Measurements from ENCODE around the gene PRPF8.

The PRPF8 gene

GRCh38 chr17:1617620-1618174 lies 67.0 kb downstream of the PRPF8 start:
- H2AFZ ChIP-seq (ENCODE audit: insufficient read depth, low read length, poor library complexity), result no peak overlapping the region
- no CpG with 5 or more reads among the region's 20 CpGs for WGBS (ENCODE audit: extremely low coverage, insufficient coverage, insufficient read length)

GRCh38 chr17:1616101-1616500 lies 68.6 kb downstream of the PRPF8 start:
- peaks cover 27 to 30% of the 10 kb centered on the region in 2 experiments for H3K36me3 ChIP-seq (ENCODE audit: control insufficient read depth in 1 of 2, insufficient read depth in 2 of 2, low read length in 2 of 2)
- H2BK5ac ChIP-seq (ENCODE audit: low read depth, low read length, poor library complexity), result no peak overlapping the region
- DNase-seq, result no peak
- H3K4me1 ChIP-seq (ENCODE audit: control insufficient read depth in 1 of 2, insufficient read depth in 2 of 2, low read length in 2 of 2), result peaks cover 8 to 12% of the 10 kb centered on the region in 2 experiments
- no peak overlapping the region for H4K91ac ChIP-seq (ENCODE audit: low read depth, low read length)
- no peak overlapping the region for H3K9ac ChIP-seq (ENCODE audit: low read length)
- H3K79me2 ChIP-seq (ENCODE audit: control insufficient read depth, insufficient read depth, low read length, poor library complexity), result peaks cover 3% of the 10 kb centered on the region
- H3K4ac ChIP-seq (ENCODE audit: low read depth, low read length), result no peak overlapping the region
- H3K4me2 ChIP-seq (ENCODE audit: low read length), result no peak overlapping the region
- no peak overlapping the region for H2BK120ac ChIP-seq (ENCODE audit: insufficient read depth, low read length, poor library complexity)
- WGBS (ENCODE audit: extremely low coverage, insufficient coverage, insufficient read length), result no CpG with 5 or more reads among the region's 13 CpGs
- H2AK5ac ChIP-seq (ENCODE audit: low read length), result no peak overlapping the region
- no peaks in the 10 kb centered on the region for H3K27me3 ChIP-seq (ENCODE audit: insufficient read depth, low read length)
- H3K27ac ChIP-seq (ENCODE audit: low read depth, low read length), result no peak overlapping the region
- H3K79me1 ChIP-seq (ENCODE audit: low read length), result peaks cover 12% of the 10 kb centered on the region
- H4K8ac ChIP-seq (ENCODE audit: low read depth, low read length), result no peak overlapping the region
- no peak overlapping the region for H3K4me3 ChIP-seq (ENCODE audit: low read depth, low read length)
- H3K23ac ChIP-seq (ENCODE audit: low read length), result no peak overlapping the region
- H3K14ac ChIP-seq (ENCODE audit: low read length), result no peak overlapping the region
- no peak overlapping the region for H4K12ac ChIP-seq (ENCODE audit: low read depth, low read length)
- H2BK12ac ChIP-seq (ENCODE audit: low read length), result no peak overlapping the region
- H2AFZ ChIP-seq (ENCODE audit: insufficient read depth, low read length, poor library complexity), result no peak overlapping the region
- no peaks in the 10 kb centered on the region for H3K9me3 ChIP-seq (ENCODE audit: insufficient read depth, low read depth, low read length)
- H3K18ac ChIP-seq (ENCODE audit: low read length), result no peak overlapping the region

More at GRCh38 chr17:1617620-1618174, 67.0 kb downstream of the PRPF8 start:
- Histone ChIP-seq H4K91ac (ENCODE audit: low read depth, low read length) (no peak overlapping the region), H3K79me2 (ENCODE audit: control insufficient read depth, insufficient read depth, low read length, poor library complexity) (peaks cover 4% of the 10 kb centered on the region), H3K27ac (ENCODE audit: low read depth, low read length) (no peak overlapping the region), H3K4me3 (ENCODE audit: low read depth, low read length) (no peak overlapping the region), H3K23ac (ENCODE audit: low read length) (no peak overlapping the region), H2BK120ac (ENCODE audit: insufficient read depth, low read length, poor library complexity) (no peak overlapping the region), H3K18ac (ENCODE audit: low read length) (no peak overlapping the region), H3K4me1 (ENCODE audit: control insufficient read depth in 1 of 2, insufficient read depth in 2 of 2, low read length in 2 of 2) (peaks cover 12 to 18% of the 10 kb centered on the region in 2 experiments), H3K36me3 (ENCODE audit: control insufficient read depth in 1 of 2, insufficient read depth in 2 of 2, low read length in 2 of 2) (peaks cover 22 to 30% of the 10 kb centered on the region in 2 experiments), H2AK5ac (ENCODE audit: low read length) (no peak overlapping the region), H4K8ac (ENCODE audit: low read depth, low read length) (no peak overlapping the region), H3K9me3 (ENCODE audit: insufficient read depth, low read depth, low read length) (no peaks in the 10 kb centered on the region), H3K27me3 (ENCODE audit: insufficient read depth, low read length) (no peaks in the 10 kb centered on the region), H3K4ac (ENCODE audit: low read depth, low read length) (no peak overlapping the region), H2BK12ac (ENCODE audit: low read length) (no peak overlapping the region), H3K14ac (ENCODE audit: low read length) (no peak overlapping the region), H2BK5ac (ENCODE audit: low read depth, low read length, poor library complexity) (no peak overlapping the region), H3K4me2 (ENCODE audit: low read length) (no peak overlapping the region), H3K9ac (ENCODE audit: low read length) (no peak overlapping the region), H4K12ac (ENCODE audit: low read depth, low read length) (no peak overlapping the region), H3K79me1 (ENCODE audit: low read length) (peaks cover 16% of the 10 kb centered on the region)
- peak; percentile 74 to 76 for DNase-seq

DNA sequence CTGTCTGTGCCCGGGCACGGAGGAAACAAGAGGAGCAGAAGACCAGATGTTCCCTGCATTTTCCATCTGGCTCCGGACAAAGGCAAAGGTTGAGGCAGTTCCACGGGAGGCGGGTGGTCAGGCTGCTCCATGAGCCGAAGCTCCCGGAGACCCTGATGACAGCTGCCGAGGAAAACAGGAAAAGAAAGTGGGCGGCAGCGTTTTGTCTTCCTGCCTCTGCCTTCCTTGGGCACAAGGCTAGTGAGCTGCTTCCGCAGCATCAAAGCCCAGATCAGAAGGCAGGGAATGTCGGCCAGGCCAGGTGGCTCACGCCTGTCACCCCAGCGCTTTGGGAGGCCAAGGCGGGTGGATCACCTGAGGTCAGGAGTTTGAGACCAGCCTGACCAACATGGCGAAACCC lies 72.3 kb downstream of the PRPF8 start:
- no peak overlapping the region for H2BK120ac ChIP-seq (ENCODE audit: insufficient read depth, low read length, poor library complexity)
- H3K4me2 ChIP-seq (ENCODE audit: low read length), result no peak overlapping the region
- no CpG with 5 or more reads among the region's 16 CpGs for WGBS (ENCODE audit: extremely low coverage, insufficient coverage, insufficient read length)
- no peak overlapping the region for H3K27ac ChIP-seq (ENCODE audit: low read depth, low read length)
- no peak overlapping the region for H2AFZ ChIP-seq (ENCODE audit: insufficient read depth, low read length, poor library complexity)
- no peak overlapping the region for H3K4me3 ChIP-seq (ENCODE audit: low read depth, low read length)
- H3K9ac ChIP-seq (ENCODE audit: low read length), result no peak overlapping the region
- no peaks in the 10 kb centered on the region for H3K79me1 ChIP-seq (ENCODE audit: low read length)
- no peak overlapping the region for H3K4ac ChIP-seq (ENCODE audit: low read depth, low read length)
- H4K91ac ChIP-seq (ENCODE audit: low read depth, low read length), result no peak overlapping the region
- H2BK5ac ChIP-seq (ENCODE audit: low read depth, low read length, poor library complexity), result no peak overlapping the region
- H3K9me3 ChIP-seq (ENCODE audit: insufficient read depth, low read depth, low read length), result no peaks in the 10 kb centered on the region
- peaks cover under 1 to 5% of the 10 kb centered on the region in 2 experiments for H3K4me1 ChIP-seq (ENCODE audit: control insufficient read depth in 1 of 2, insufficient read depth in 2 of 2, low read length in 2 of 2)
- no peaks in the 10 kb centered on the region for H3K79me2 ChIP-seq (ENCODE audit: control insufficient read depth, insufficient read depth, low read length, poor library complexity)
- no peak for DNase-seq
- H2AK5ac ChIP-seq (ENCODE audit: low read length), result no peak overlapping the region
- no peaks in the 10 kb centered on the region for H3K27me3 ChIP-seq (ENCODE audit: insufficient read depth, low read length)
- peaks cover 16 to 21% of the 10 kb centered on the region in 2 experiments for H3K36me3 ChIP-seq (ENCODE audit: control insufficient read depth in 1 of 2, insufficient read depth in 2 of 2, low read length in 2 of 2)
- no peak overlapping the region for H4K12ac ChIP-seq (ENCODE audit: low read depth, low read length)
- H3K18ac ChIP-seq (ENCODE audit: low read length), result no peak overlapping the region
- no peak overlapping the region for H4K8ac ChIP-seq (ENCODE audit: low read depth, low read length)
- no peak overlapping the region for H3K23ac ChIP-seq (ENCODE audit: low read length)
- no peak overlapping the region for H3K14ac ChIP-seq (ENCODE audit: low read length)
- no peak overlapping the region for H2BK12ac ChIP-seq (ENCODE audit: low read length)

- Histone ChIP-seq H3K23ac (ENCODE audit: low read length) (no peak overlapping the region), H2BK12ac (ENCODE audit: low read length) (no peak overlapping the region), H3K27ac (ENCODE audit: low read depth, low read length) (no peak overlapping the region), H4K8ac (ENCODE audit: low read depth, low read length) (no peak overlapping the region), H3K9me3 (ENCODE audit: insufficient read depth, low read depth, low read length) (no peaks in the 10 kb centered on the region), H3K4ac (ENCODE audit: low read depth, low read length) (no peak overlapping the region), H3K18ac (ENCODE audit: low read length) (no peak overlapping the region), H3K4me3 (ENCODE audit: low read depth, low read length) (no peak overlapping the region), H3K27me3 (ENCODE audit: insufficient read depth, low read length) (no peaks in the 10 kb centered on the region), H2AFZ (ENCODE audit: insufficient read depth, low read length, poor library complexity) (no peak overlapping the region), H3K14ac (ENCODE audit: low read length) (no peak overlapping the region), H3K79me2 (ENCODE audit: control insufficient read depth, insufficient read depth, low read length, poor library complexity) (no peaks in the 10 kb centered on the region), H2BK5ac (ENCODE audit: low read depth, low read length, poor library complexity) (no peak overlapping the region), H2BK120ac (ENCODE audit: insufficient read depth, low read length, poor library complexity) (no peak overlapping the region), H4K12ac (ENCODE audit: low read depth, low read length) (no peak overlapping the region), H3K4me2 (ENCODE audit: low read length) (no peak overlapping the region), H3K36me3 (ENCODE audit: control insufficient read depth in 1 of 2, insufficient read depth in 2 of 2, low read length in 2 of 2) (peaks cover 16 to 18% of the 10 kb centered on the region in 2 experiments), H3K9ac (ENCODE audit: low read length) (no peak overlapping the region), H4K91ac (ENCODE audit: low read depth, low read length) (no peak overlapping the region), H3K4me1 (ENCODE audit: control insufficient read depth in 1 of 2, insufficient read depth in 2 of 2, low read length in 2 of 2) (peaks cover 4 to 8% of the 10 kb centered on the region in 2 experiments), H3K79me1 (ENCODE audit: low read length) (no peaks in the 10 kb centered on the region), H2AK5ac (ENCODE audit: low read length) (no peak overlapping the region)
- no CpG with 5 or more reads among the region's 10 CpGs for WGBS (ENCODE audit: extremely low coverage, insufficient coverage, insufficient read length)
- DNase-seq, result peak in 1 of 2 donors; percentile 27
Observed at GRCh38 chr17:1611715-1612114, 73.0 kb downstream of the PRPF8 start.

Data from trophoblast cell (in vitro differentiated cells and primary cell).